ENCODE results near the gene AP3S2. TPM values are rescaled to one million over a fixed set of nuclear protein-coding genes. Genes with fewer than 3 reads are reported as not detected.
"Not testable (repeated sequence)": the region's sequence is repeated elsewhere in the genome, so short reads cannot be mapped to it uniquely, and the experiment has no call there.

Gene AP3S2
- total RNA-seq, 2 donors from 2014 or later: 32.3 to 57.6 TPM

DNA sequence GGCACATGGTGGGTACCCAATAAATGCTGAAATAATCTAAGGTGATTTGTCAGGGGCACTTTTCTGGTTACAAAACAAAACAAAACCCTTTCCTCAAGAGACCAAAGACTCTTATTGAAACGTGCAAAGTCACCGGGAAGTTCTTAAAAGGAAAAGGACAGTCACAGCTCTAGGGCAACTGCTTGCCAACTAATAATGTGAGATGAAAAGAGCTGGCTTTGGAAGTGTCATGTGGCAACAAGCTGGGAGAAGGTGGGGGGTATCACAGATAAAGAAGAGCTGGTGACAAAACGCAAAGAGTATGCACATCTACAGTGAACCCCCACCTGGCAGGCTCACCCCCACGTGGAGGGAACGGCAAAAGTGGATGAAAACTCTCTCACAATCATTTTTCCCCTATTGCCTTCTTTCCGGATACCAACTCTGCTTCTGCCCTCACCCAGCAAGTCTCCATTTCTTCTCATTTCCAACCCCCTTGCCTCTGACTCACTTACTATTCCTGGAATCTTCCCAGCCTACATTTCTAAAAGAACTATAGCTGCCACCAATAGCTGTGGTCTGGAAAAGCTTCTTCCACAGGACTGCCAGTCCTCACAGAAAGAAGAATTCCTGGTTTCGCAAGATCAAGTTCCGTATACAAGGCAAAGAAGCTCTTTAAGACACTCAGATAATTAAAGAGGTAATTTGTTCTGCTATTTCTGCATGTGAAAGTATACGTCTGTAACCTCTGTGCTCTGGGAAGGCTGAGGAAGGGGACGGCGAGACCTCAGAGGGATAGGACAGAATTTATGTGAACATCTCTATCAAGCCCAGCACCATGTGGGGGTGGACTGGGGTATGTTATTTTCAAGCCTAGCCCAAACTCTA lies 57.3 kb downstream of the AP3S2 start:
- peaks cover 0 to 15% of the 10 kb centered on the region in 2 donors for H3K36me3 ChIP-seq (replicated peaks in 1 of 2; ENCODE audit: insufficient read depth in 1 of 2, low read depth in 2 of 2)
- 54 to 78% methylated on average over 10 to 11 of the region's 11 CpGs for WGBS, 2 donors

GRCh38 chr15:89835176-89835564 lies 58.6 kb downstream of the AP3S2 start:
- Histone ChIP-seq H3K27ac (no peak overlapping the region), H3K36me3 (replicated peaks in 1 of 2; ENCODE audit: insufficient read depth in 1 of 2, low read depth in 2 of 2) (peaks cover 0 to 15% of the 10 kb centered on the region in 2 donors), H3K9me3 (no peaks in the 10 kb centered on the region), H3K27me3 (no peaks in the 10 kb centered on the region), H3K4me3 (no peak overlapping the region), H3K4me1 (peaks cover 21% of the 10 kb centered on the region)
- intact Hi-C loops (cut with DNase I): no loop called here
- TF ChIP-seq, protein P1, sequence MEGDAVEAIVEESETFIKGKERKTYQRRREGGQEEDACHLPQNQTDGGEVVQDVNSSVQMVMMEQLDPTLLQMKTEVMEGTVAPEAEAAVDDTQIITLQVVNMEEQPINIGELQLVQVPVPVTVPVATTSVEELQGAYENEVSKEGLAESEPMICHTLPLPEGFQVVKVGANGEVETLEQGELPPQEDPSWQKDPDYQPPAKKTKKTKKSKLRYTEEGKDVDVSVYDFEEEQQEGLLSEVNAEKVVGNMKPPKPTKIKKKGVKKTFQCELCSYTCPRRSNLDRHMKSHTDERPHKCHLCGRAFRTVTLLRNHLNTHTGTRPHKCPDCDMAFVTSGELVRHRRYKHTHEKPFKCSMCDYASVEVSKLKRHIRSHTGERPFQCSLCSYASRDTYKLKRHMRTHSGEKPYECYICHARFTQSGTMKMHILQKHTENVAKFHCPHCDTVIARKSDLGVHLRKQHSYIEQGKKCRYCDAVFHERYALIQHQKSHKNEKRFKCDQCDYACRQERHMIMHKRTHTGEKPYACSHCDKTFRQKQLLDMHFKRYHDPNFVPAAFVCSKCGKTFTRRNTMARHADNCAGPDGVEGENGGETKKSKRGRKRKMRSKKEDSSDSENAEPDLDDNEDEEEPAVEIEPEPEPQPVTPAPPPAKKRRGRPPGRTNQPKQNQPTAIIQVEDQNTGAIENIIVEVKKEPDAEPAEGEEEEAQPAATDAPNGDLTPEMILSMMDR (IDR thresholded peaks at IDR 0.05): no peak
- TF ChIP-seq POLR2A (IDR thresholded peaks at IDR 0.05): no peak
- no peak for ATAC-seq
- no peak for DNase-seq
- 92 to 97% methylated on average over 5 of the region's 5 CpGs for WGBS, 2 donors

More for the DNA sequence above, 57.3 kb downstream of the AP3S2 start:
- peaks cover 21% of the 10 kb centered on the region for H3K4me1 ChIP-seq
- ATAC-seq (peak; percentile 33), DNase-seq (peak in 2 of 4 donors; percentile 35 to 48)
- no peaks in the 10 kb centered on the region for H3K27me3 ChIP-seq
- intact Hi-C loops (cut with DNase I): no loop called here
- H3K27ac ChIP-seq: peak overlapping the region; percentile 44 to 84 (median 72)
- H3K9me3 ChIP-seq: no peaks in the 10 kb centered on the region
- no peak for TF ChIP-seq POLR2A (IDR thresholded peaks at IDR 0.05)
- TF ChIP-seq, protein P1 (IDR thresholded peaks at IDR 0.05): no peak
- no peak overlapping the region for H3K4me3 ChIP-seq

GRCh38 chr15:89834465-89835175 lies 59.2 kb downstream of the AP3S2 start:
- WGBS, 2 donors: 87 to 99% methylated on average over 7 to 9 of the region's 9 CpGs
- Histone ChIP-seq H3K36me3 (replicated peaks in 1 of 2; ENCODE audit: insufficient read depth in 1 of 2, low read depth in 2 of 2) (peaks cover 0 to 15% of the 10 kb centered on the region in 2 donors), H3K27ac (peak overlapping the region in 1 of 4 donors; percentile 42), H3K4me1 (peaks cover 21% of the 10 kb centered on the region)
- H3K4me3 ChIP-seq; H3K27me3 ChIP-seq; ATAC-seq; intact Hi-C loops (cut with DNase I); DNase-seq; H3K9me3 ChIP-seq: not testable (repeated sequence)

DNA sequence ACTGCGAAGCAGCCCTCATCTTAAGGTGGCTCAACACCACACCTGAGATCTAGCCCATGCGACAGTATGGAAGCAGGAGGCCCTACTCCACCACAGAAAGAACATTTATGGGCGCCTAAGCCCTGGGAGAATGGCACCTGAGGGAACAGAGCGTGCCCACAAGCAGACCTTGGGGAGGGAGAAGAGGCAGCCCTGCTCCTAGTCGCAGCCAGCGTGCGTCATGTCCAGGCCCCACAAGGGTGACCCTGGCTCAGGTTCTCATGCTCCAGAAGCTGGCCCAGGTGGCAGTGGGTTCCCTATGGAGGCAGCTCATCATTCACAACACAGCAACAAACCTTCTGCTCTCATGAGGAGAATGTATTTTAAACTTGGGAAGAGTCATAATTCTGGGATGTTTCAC lies 59.8 kb downstream of the AP3S2 start:
- intact Hi-C loops (cut with DNase I): no loop called here

More for the DNA sequence above, 59.8 kb downstream of the AP3S2 start:
- peaks cover 24% of the 10 kb centered on the region for H3K4me1 ChIP-seq
- ATAC-seq (no peak), DNase-seq (peak in 3 of 4 donors; percentile 50 to 82 (median 51))
- H3K27ac ChIP-seq: peak overlapping the region in 1 of 4 donors; percentile 42
- peaks cover 0 to 15% of the 10 kb centered on the region in 2 donors for H3K36me3 ChIP-seq (replicated peaks in 1 of 2; ENCODE audit: insufficient read depth in 1 of 2, low read depth in 2 of 2)
- 85 to 93% methylated on average over 2 to 7 of the region's 7 CpGs for WGBS, 2 donors
- no peaks in the 10 kb centered on the region for H3K9me3 ChIP-seq
- TF ChIP-seq, protein P1 (IDR thresholded peaks at IDR 0.05): no peak
- no peak for TF ChIP-seq POLR2A (IDR thresholded peaks at IDR 0.05)
- H3K27me3 ChIP-seq: no peaks in the 10 kb centered on the region
- H3K4me3 ChIP-seq: no peak overlapping the region
